ENCODE measurements around the gene C9orf50.
A peak's percentile ranks its signal among the peaks of the same experiment; 100 is the strongest.

Gene C9orf50

GRCh38 chr9:129631674-129632129, 10.8 kb upstream of the C9orf50 start:
- no peak for DNase-seq (ENCODE audit: low spot score)

GRCh38 chr9:129630967-129631673, 10.2 kb upstream of the C9orf50 start:
- no peak for DNase-seq (ENCODE audit: low spot score)

DNA sequence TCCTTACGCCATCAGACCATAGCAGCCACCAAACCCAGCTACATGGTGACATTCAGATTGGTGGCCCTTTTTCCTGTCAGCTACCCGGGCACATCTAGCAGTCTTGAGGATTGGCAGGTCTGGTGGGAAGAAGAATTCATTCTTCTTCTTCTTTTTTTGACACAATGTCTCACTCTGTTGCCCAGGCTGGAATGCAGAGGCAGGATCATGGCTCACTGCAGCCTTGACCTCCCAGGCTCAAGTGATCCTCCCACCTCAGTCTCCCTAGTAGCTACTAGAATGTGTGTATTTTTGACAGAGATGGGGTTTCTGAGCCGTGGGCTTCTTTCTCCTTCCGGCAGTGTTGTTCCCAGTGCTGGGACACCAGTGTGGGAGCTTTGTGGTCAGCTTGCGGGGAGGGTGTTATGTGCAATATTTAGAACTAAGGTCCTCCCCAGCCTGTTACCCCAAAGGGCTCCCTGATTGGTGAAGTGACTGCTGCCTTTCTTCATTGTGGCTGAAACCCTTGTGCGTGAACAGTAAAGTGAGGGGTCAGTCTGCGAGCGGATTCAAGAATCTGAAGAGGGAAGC, 8.4 kb upstream of the C9orf50 start:
- DNase-seq (ENCODE audit: low spot score) = no peak

GRCh38 chr9:129628709-129629108, 7.8 kb upstream of the C9orf50 start:
- no peak for DNase-seq (ENCODE audit: low spot score)

DNA sequence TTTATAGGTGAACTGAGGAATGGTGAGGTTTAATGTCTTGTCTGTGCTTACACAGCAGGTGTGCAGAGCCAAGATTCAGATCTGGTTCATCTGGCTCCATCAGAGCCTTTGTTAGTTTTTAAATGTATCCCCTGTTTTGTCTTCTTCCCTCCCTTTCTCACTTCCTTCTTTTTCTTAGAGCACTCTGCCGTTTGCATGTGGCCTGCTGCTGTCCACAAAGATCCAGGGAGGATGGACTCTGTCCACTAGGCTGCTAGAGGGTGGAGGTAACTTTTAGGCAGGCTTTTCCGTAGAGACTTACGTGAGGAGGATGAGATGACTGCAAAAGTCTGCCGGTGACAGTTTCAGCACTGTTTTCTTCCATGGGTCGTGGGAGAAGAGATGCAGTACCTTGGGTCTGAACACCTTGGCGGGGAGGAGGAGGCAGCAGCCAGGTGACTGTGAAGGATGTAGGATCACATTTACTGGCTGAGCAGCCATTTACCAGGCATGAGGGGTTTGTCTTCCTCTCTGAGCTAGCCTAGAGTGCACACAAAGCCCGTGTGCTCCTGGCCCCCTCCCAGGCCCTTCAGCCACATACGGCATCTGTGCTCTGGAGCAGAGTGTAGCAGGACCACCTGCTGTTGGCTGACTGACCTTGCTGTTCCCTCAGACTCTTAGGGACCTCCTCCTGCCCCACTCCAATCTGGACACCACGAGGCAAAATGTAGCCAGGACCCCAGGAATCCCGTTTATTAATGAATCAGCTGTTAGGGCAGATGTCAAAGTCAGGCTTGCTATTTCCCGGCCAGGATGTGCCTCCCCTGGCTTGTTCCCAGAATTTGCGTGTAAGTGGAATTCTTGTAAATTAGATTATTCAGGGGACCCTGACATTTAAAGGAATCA, 6.9 kb upstream of the C9orf50 start:
- DNase-seq (ENCODE audit: low spot score) = no peak

GRCh38 chr9:129626625-129627284, 5.9 kb upstream of the C9orf50 start:
- DNase-seq (ENCODE audit: low spot score) = no peak

DNA sequence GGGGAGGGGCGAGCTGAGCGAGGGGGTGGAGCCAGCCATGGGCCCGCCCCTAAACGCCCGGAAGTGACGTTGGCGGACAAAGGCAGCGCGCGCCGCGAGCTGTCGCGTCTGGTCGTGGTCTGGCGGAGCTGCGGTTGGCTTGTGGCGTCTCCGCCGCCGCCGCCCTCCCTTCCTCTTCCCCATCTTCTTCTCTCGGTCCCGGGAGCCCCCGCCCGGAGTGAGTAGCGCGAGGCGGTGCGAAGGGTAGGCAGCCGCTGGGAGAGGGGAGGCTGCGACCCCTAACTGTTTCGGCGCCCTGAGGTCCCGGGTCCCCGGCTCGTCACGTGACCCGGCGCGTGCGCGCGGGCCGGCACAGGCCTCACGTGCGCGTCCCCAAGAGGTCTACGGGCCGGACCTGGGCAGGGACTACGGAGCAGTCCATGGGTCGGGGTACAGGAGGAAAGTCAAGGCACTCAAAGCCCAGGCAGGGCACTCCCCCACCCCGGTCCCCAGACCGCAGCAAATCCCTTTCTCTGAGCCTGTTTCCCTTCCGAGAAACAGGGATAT, 5.3 kb upstream of the C9orf50 start, which contains the start of gene NTMT1:
TSS of gene NTMT1 (plus strand) at position 85 of the 546 bp plus-strand sequence. CDS start 6,541 bp downstream, outside the sequence.
- peak; percentile 84 for DNase-seq (ENCODE audit: low spot score)

DNA sequence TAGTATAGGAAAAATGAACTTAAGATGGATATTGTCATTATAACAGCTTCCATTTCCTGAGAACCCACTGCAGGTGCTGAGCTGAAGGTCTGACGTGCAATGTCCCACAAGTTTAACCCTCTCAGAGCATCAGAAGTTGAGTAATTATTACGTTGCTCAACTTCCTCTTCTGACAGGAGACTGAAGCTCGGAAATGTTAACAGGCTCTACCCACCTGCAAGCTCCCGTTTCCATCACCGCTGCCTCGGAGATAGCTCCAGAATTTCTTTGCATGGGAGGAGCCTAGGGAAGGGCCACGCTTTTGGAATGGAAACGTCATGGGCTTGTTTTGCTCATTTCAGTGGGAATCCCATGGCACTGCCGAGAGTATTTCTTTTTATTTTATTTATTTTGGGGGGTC, 4.0 kb upstream of the C9orf50 start:
- DNase-seq (ENCODE audit: low spot score) = no peak

DNA sequence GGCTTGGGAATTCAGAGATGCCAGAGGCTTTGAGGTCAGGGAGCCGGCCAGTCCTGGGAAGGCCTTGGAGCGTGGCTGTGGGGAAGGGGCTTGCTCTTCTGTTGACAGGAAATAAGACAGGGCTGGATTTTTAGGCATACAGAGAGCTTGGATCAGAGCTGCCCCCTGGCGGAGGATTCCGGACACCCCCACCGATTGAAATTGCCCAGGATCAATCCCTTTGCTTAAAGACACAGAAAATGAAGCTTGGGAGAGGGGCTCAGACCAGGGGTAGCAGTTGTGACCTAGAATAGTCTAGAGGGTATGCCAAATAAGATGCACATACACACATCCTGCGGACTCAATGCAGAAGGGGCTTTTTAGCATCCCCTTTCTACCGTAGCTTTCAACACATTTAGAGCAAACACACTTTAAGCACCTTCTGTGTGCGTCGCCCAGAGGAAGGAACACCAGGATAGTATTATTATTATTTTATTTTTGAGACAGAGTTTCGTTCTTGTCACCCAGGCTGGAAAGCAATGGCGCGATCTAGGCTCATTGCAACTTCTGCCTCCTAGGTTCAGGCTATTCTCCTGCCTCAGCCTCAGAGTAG, 3.4 kb upstream of the C9orf50 start:
- peak; percentile 78 for DNase-seq (ENCODE audit: low spot score)

GRCh38 chr9:129623331-129623730, 2.4 kb upstream of the C9orf50 start:
- no peak for DNase-seq (ENCODE audit: low spot score)

DNA sequence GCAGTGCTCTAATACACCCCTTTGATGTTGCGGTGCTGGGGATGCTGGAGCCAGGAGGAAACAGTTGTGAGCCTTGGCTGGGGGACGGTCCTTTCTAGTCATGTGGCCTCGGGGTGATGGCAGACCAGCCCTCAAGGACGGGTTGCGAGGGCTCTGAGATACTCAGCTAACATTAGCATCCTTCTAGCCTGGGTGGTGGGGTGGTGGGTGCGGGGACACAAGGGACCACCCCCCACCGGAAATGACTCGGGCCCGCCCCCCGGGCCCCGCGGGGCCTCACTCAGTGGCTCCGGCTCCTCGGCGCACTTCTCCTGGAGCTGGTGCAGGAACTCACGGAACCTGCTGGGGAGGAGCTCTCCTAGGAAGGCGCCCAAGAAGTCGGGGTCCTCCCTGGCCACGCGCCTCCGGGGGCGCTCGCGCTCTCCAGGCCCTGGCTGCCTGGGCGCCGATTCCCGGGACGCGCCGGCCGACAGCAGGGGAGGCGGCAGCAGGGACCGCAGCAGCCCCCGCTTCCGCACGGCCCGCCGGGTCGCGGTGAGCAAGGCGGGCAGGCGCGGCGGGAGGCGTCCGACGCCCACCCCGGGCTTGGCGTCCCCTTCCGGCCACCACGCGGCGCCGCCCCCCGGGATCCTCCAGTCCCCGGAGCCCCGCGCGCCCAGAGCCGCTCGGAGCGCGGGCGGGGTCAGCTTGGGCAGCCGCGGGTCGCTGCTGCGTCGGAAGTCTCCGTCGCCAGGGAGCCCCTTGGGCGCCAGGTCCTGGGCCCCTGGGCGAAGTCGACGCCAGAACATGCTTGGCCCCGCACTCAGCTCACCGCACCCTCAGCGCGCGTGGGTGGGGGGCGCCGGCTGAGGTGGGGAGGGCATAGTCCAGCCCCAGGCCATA, 873 bp downstream of the C9orf50 start:
- peak; percentile 54 for DNase-seq (ENCODE audit: low spot score)

GRCh38 chr9:129617167-129617566, 3.7 kb downstream of the C9orf50 start:
- peak; percentile 69 for DNase-seq (ENCODE audit: low spot score)

GRCh38 chr9:129615407-129616285, 5.3 kb downstream of the C9orf50 start:
- no peak for DNase-seq (ENCODE audit: low spot score)

DNA sequence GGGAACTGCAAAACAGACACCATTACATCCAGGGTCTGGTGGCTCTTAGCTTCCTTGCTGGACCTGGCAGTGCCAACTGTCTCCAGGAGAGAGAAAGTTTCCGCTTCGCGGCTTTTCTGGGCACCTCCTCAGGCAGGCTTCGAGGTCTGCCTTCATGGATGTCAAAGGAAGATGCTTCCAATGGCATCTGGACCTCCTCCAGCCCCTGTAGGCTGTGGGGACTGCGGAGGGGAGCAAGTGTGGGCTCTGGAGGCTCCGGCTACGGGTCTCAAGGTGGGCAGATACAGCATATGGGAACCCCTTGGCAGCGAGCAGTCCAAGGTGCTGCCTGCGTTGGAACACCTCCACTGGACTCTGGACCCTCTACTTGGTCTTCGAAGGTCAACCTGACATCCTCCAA, 6.0 kb downstream of the C9orf50 start:
- no peak for DNase-seq (ENCODE audit: low spot score)

DNA sequence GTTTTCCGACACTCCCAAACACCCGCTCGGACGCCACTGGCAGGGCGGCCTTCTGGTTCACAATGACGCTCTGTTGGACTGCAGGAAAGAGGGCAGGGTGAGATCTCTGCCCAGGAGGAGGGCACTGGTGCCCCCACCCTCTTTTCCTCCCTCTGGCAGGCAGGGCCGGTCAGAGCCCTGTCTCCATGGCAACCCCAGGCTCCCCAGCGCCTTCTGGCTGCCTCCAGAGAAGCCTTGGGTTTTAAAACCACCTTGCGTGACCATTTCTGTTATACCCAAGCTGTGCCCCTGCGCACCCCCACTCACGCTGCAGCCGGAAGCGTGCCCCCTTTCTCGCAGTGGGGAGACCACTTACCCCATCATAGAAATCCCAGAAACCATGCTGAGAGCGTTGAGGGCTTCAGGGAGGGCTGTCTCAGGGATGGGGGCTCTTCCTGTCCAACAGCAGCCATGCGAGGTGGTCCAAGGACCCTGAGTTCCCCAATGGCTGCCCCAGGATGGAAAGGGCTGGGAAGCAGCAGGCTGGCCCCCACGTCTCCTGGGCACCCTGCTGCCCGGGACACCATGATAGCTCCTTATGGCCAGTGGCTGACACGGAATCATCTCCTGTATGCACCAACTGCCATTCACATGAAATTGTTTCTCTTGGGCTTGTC, 7.3 kb downstream of the C9orf50 start:
- no peak for DNase-seq (ENCODE audit: low spot score)

- no peak for DNase-seq (ENCODE audit: low spot score)
These were observed 7.9 kb downstream of the C9orf50 start for GRCh38 chr9:129612815-129613519.

- no peak for DNase-seq (ENCODE audit: low spot score)
These were observed 8.8 kb downstream of the C9orf50 start for GRCh38 chr9:129612123-129612522.

- no peak for DNase-seq (ENCODE audit: low spot score)
These were observed 9.5 kb downstream of the C9orf50 start for GRCh38 chr9:129611307-129611800.

Data from SK-N-DZ (cell line).